ENCODE data around the gene CBX4.

CBX4 gene

DNA sequence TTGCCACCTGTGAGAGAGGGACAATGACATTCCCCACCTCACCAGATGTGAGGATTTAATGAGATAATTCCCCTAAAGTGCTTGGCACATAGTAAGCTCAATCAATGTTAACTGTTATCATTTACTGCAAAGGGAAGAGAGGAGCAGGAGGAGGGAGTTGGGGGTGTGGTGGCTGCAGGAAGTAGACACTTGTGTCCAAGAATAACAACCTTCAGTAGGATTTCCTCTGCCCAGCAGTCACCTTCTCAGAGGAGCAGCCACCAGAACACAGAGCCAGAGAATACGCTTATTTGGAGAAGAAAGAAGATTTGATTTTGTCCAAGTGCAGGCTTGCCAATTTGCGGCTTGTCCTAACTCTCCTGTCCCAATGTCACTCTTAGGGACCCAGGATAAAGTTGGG lies 10.2 kb downstream of the CBX4 start:
- DNase-seq, result no peak

DNA sequence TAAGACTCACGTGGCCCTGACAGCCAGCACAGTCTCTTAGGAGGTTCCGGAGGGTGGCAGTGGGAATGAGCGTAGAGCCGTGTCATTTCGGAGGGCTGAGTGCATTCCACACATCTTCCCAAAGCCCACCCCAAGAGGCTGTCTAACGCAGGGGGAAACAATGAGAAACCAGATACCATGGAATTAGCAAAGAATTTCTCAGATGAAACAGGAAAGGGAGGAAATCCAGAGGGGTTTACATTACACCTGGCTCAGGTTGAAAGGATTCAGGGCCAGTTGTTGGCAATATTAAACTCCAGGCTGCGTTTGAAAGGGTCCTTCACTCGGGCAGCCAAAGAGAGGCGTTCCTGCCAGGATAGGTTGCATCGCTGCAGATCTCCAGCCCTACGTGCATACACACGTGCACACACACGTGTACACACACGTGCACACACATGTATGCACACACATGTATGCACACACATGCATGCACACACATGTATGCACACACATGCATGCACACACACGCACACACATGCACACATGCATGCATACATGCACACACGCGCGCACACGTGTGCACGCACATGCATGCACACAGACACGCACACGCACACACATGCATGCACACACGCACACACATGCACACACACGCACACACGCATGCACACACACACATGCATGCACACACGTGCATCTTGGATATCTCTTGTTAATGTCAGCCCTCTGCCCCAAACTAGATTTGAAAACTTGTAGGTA lies 12.2 kb downstream of the CBX4 start:
- DNase-seq, result no peak

DNA sequence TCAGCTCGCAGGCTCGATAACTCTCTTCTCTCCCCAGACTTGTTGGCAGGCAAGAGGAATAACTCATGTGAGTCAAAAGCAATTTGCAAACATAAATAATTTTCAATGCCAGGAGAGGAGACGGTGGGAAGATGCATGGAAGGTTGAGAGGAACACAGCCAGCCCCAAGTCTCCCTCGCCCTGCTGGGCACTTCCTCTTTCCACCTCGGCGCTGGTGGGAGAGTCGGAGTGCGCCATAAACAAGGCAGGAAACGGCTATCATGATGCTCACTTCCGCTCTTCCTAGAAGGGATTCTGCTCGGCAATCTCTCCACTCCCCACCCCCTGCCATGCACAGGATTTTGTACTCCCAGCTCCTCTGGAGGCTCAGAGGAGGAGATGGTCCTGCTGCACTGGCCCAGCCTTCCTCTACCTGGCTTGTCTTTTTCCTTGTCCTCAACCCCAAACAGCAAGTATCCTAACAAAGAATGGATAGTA lies 13.0 kb downstream of the CBX4 start:
- DNase-seq, result no peak

DNA sequence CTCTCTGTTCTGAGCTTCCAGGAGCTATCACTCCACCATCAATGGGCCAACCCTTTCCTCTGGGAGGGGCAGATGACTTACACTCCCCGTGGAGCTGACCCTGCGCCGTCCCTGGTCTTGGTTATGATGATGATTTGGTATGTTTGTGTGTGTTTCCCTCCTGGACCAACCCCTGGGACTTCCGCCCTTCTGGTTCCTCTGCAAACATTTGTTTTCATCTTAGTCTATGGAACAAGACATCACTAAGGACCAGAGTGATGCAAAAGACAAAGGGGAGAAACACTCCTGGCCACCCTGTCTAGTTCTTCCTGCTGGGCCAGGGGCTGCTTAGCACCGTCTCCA lies 13.7 kb downstream of the CBX4 start:
- no peak for DNase-seq

DNA sequence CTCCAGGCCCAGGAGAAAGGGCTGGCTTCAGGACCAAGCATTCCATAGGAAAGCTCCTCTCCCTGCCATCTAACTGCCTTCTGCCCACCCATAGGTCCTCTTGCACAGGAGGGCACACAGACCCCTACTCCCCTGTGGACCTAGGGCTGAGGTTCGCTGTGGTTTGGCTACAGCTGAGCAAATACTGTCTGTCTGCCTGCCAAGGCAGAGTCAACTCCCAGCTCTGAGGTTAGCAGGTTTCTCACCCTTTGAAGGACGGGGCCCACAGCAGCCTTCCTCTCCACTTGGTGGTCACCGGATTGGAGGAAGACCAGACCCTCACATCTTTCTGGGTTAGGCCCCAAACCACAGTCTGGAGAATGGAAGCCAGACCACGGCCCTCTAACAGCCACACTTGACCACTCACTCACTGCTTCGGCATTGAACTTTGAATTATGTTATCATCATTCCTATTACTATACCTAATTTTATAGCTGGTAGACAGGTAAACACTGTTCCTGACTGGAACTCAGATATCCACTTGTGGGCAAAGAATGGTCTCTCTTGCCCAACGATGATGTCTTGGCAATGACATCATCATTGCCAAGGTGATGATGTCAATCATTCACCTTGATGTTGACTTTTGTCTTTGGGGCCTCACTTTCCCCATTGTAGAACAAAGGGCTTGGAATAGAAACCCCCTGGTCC lies 14.2 kb downstream of the CBX4 start:
- DNase-seq, result no peak

DNA sequence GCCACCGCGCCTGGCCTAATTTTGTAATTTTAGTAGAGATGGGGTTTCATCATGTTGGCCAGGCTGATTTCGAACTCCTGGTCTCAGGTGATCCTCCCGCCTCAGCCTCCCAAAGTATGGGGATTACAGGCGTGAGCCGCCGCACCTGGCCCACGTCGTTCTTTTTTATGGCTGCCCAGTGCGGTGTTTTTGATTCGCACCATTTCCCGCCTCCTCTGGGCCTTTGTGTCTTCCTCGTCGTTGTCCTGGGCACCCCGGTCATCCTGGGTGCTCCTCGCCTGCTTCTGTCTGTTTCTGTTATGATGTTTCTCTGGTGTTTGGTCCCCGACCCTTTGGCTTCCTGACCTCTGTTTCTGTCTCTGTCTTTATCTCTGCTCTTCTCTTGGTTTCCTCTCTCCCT lies 15.0 kb downstream of the CBX4 start:
- no peak for DNase-seq

DNA sequence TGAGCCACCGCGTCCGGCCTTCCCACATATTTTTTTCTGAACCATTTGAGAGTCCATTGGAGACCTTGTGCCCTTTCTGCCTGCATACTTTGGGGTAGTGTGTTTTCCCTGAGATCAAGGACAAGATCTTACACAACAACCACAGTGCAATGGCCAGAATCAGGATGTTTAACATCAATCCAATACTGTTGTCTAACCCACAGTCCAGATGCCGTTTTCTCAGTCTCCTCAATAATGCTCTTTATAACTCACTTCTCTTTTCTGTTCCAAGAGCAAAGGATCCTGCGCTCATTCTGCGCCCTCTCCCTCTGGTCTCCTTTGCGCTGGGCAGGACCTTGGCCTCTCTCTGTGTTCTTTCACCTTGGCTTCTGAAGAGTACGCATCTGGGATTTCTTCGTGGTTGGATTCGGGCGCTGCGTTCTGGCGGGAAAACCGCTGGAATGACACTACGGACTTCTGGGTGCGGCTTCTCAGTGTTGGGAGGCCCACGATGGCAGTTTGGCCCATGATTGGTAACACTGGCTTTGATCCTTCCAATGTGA lies 16.6 kb downstream of the CBX4 start:
- no peak for DNase-seq

DNA sequence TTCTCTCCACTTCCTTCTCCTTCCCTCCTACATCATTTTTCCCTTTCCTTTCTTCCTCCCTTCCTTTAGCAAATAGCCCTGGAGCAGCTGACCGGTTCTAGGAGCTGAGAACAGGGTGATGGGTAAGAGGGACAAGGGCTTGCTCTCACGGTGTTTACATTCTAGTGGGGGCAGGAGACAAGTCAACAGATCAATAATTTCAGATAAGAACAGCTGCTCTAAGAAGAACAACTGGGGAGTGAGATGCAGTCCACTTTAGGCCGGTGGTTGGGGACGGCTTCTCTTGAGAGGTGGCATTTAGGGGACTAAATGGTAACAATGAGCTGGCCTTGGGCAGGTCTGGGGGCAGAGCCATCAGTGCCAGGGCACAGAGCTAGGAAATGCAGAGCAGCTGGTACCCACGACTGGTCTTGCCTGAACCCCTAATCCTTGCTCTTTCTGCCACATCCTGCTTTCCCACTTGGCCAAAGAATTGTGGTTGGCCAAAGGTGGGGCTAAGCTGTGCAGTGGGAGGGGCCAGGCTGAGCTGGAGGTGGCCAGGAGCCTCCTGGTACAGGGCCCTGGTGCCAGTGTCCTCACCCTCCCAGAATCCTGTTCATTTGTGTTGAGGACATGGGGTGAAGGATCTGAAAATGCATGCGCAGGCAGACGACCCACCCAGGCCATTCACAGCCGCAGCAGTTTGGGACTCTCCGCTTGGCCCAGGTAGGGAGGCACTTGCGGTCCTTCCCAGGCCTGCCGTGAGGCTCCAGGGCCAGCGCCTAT lies 17.7 kb downstream of the CBX4 start:
- no peak for DNase-seq

DNA sequence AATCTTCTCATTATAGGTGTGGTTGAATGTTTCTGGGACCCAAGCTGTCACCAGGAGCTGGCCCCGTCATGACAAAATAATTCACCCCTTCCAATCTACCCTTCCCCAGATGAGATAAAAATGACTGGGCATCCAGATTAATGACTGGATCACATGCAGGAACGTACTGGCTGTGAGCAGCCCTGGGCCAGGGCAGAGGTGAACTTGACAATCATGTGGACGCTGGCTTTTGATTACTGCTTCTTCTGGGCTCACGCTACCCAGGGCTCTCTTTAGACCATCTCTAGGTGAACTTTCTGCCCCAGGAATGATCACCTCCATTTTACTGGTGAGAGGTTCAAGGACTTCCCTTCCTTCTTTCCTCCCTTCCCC lies 18.3 kb downstream of the CBX4 start:
- DNase-seq, result no peak

DNA sequence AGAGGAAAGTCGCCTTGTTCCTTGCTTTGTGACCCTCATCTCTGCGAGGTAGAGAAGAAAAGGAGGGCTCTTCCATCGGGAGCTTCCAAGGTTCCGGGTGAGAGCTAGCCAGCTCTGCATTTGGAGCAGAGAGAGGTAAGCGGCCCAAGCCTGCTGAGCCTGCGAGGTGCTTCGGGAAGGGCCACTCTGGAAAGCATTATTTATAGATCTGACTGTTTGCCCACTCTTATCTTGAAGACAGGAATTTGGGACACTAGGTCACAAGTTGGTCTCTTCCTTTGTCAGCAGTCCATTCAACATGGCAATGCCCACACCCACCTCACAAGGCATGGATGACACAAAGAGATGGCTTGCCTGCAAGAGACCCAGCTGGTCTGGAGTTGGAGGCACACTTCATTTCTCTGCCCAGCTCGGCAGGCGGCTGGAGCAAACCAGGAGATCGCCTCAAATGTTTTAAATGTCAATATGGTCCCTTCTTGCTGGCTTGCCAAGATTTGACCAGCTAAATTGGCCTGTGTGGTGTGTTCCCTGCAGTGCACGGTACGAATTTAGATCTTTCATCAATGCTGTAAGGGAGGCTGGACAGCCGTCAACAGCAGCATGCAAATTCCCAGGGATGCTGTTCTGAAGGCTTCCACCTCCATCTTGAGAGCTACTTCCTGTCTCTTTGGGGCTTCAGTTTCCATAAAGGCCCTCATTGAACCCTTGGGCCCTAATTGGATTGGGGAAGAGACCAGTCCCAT lies 19.5 kb downstream of the CBX4 start:
- DNase-seq, result no peak

DNA sequence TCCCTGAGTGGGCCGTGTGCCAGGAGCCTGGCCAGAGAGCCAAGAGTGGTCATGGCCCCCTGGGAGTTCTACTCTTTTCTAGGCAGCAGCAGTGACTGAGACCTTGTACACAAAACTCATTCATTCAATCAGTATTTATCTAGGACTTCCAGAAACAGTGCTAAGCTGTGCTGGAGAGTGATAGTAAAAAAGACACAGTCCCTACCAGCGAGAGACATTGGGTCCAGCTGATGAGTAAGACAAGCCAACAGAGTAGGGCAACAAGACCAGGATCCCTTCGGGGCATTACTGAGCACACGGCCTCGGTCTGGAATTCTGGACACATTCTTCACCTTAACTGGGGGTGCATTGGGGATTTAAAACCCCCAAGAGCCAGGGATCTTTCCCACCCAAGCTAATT lies 20.2 kb downstream of the CBX4 start:
- no peak for DNase-seq

DNA sequence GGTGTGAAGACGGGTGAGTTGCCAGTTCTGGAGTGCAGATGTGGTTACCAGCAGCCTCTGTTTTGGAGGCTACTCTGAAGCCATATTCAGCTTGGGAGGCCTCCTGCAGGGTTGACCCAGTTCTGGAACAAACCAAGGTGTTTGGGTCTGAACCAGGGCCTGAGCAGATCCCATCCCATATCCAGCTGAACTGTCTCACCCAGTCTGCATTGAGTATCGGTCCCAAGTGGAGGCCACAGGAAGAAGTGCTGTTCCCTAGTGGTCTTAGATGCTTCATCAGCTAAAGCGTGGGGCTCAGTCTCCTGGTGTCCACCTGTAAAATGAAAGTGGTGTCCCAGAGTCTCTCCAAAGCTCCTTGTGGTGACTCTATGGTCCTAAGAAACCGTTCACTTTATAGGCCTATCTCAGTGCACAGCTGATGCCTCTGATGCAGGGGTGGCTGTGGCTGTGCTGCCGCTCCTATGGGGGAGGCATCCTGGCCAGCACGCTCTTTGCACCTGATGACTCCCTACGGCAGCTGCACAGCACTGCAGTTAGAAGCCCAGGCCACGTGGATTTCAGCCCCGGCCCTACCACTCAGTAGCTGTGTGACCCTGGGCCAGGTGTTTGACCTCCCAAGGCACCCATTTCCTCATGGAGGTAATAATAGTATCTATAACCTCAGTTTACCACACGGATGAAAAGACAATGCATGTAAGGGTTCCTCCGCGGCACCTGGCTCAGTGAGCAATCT lies 21.0 kb downstream of the CBX4 start:
- no peak for DNase-seq

DNA sequence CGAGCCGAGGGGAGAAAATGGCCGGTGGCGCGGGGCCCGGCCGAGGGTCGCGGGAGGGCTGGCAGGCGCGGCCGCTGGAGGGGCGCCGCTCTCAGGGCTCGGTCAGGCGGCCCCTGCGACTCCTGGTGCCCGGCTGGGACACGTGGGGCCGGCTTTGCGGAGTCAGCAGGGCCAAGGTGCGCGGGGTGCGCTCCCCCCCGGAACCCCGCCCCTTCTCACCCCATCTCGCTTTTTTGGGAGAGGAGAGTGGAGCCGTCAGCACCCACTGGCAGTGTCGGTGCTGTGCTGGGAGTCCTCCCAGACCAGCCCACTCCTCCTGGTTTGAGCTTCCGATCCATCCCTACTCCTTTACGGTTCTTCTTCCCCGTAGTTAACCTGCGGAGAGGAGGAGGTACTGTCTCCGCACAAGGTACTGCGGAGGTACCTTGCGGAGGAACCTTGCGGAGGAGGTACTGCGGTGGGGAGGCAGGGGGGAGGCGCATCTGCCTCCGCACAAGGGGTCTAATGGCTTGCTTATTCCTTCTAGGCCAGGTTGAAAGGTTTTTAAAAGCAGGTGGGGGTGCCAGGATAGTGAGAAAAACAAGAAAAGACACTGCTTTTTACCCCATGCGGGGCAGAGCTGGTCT lies 23.3 kb downstream of the CBX4 start:
- no peak for DNase-seq

DNA sequence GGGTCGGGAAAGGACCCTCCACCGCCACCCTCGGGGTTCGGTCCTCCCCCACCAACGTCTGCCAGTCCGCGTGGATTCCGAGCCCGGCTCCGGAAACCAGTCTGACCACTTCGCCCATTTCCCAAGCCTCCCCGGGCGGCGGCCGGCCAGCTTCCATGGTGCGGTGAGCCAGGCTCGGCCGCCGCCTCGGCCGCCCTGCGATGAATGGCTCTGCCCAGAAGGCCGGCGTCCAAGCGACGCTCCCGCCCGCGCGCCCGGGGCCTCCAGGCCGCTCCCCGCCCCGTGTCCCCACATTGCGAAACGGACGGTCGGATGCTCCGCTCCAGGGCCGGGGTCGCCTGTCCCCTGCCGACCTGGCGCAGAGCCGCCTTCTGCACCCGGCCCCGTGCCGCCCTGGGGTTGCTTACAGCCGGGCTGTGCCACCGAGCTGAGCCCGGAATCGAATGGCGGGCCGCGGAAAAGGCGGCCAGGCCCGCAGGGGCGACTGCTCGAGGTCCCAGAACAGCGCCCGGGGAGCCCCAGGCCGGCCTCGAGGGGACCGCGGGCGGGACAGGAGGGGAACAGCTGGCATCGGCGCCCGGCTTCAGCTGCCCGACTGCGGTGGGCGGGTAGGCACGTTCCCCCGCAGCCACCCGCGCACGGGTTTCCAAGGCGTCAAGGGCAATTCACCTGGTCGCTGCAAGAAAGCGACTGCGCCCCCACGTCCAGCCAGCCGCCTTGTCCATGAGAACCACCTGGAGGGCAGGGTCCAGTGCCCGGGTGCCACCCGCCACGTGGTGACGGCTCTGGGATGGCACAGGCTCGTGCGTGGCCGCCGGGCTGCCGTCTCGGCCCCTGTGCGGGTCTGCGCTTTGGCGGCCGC lies 24.0 kb downstream of the CBX4 start:
- no peak for DNase-seq

DNA sequence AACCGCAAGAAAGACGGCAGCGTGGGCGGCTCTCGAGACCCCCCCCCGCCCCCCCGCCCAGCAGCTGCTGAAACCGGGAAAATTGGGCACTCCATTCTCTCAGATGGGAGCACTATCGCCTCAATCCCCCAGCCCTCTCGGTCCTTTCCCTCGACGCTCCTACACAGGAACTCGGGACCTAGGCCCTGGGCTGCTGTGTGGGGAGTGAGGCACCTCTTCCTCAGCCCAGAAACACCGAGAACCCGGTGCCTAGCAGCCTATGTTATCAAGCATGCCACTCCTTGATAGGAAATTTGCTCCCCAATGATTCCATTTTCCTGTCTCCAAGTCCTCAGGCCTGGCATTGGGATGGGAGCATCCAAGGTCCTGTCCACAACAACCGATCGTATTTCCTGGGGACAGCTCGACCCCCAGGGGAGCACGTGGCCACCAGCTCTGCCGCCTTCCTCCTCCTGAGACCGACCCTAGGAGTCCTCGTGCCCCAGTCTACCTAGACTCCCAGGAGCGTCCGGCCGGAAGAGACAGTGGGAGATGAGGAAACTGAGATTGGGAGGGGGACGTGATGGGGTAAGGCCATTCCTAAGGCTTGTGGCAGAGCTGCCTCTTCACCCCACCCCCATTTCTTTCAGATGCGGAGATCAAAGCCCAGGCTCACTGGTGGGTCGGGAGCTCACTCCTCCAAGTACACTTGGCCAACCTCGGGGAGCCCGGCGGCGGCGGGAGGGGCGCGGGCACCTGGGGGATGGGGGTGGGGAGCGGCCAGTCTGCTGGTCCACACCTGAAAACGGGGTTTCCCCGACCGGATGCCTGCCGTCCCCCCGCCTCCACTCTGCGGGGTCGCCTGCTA lies 24.9 kb downstream of the CBX4 start:
- no peak for DNase-seq

DNA sequence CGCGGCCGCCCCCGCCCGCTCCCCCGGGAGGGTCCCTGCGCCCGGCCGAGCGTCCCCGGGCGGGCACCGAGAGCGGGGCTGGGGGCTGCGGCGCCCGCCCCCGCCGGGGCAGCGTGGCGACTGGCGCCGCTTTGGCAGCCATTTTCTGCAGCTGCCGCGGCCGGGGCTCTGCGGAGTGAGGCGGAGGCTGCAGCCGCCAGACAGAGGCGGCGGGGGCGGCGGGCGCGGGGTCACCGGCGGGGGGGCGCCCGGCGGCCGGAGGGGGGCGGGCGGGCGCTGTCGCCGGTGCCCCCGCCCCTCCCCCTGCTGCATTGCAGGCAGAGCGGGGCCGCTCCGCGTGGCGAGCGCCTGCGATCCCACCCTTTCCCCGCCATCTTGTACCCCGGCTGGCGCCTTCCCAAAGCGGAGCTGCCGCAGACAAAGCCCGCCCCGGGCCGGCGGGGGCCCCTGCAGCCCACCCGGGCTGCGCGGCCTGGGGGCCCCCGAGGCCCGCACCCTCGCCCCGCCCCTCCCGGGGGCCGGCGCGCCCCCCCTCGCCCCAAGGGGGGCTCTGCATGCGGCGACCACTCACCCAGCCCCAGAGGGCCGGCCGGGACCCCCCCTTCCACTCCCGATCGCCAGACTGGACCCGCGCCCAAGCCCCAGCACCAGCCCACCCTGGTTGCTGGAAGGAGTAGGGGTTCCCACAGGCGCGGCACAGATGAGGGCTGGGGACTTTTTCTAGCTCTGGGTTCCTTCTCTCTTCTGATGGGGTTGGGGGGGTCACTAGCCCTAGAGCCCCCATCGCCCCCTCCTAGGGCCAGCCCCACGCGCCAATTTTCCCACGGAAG lies 25.7 kb downstream of the CBX4 start:
- DNase-seq, result no peak

DNA sequence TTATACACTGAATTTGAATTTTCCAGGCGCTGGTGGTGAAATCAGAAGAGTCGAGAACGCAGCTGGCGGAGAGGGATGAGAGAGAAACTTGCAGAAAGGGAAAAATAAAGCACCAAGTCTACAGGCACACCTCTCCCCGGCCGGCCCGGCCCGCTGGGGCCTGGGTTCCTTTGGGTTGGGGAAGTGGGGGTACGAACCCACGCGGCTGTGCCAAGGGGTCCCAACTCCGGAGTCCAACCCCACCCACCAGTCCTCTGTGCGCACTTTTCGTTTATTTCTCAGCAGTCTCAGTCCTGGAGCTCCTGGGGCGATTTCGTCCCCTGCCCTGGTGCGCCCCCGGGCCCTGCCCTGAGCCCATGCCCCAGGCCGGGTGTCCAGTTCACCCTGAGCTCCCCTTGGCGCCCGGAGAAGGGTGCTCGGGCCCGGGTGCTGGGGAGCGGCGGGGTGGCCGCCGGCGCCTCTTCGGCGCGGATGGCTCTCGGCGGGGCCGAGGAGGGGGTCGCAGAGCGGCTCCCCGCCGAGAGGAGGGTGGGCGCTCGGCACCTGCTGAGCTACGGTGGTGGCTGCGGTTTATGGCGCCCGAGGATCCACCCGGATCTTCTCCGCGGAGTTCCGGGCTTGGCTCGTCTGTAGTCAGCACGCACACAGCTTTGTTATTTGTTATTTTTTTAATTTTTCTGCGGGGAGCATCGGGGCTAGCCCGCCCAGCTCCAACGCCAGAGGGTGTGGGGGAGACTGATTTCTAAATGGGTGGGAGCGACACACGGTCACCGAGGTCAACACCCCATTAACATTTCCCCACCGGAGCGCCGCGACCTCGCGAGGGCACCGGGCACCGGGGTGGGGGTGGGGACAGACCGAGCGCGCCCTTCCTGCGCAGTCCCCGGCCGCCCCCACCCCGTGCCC lies 26.6 kb downstream of the CBX4 start:
- DNase-seq, result no peak

DNA sequence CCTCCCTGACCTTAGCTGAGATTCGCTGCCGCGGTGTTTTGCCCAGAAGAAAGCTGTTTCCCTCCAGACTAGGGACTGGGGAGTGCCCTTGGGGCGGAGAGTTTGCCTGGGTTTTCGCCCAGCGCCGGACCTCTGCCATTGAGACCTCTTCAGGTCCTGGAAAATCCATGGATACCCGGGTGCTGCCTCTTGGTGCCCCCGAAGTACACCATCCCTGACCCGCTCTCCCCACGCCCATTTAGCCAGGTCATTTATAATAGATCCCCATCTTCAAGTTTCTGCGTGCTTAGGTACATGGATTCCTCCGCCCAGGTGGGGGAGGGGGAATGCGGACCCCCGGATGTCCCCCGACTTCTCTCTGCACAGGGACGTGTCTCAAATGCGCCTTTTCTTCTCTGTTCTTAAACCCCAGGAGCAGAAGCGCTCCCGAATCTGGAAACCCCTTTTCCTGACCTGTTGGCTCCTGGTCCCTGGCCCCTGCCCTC lies 27.3 kb downstream of the CBX4 start:
- DNase-seq, result no peak
